Stimulated activated CD8-positive, alpha-beta memory T cell treated with anti-CD3 and anti-CD28 coated beads, Interleukin-7, amount 100 ng/mL, for 4 hours (primary cell): ENCODE data around the gene KDM3A.

ENCODE experiments used
- DNase-seq, 2 donors: peaks; one replicate each; pipeline ENCODE4 v3.0.0-alpha.2; 2020; ENCODE audit warnings: low read depth in 2 of 2

Gene KDM3A

GRCh38 chr2:86520153-86520552, 79.0 kb downstream of the KDM3A start:
- DNase-seq = no peak

GRCh38 chr2:86521922-86522321, 80.8 kb downstream of the KDM3A start:
- no peak for DNase-seq

- DNase-seq = no peak
Measured at GRCh38 chr2:86522711-86523110, 81.5 kb downstream of the KDM3A start.

- no peak for DNase-seq
Measured at GRCh38 chr2:86523491-86523890, 82.3 kb downstream of the KDM3A start.

GRCh38 chr2:86525421-86526340, 84.5 kb downstream of the KDM3A start:
- no peak for DNase-seq

GRCh38 chr2:86533589-86533988, 92.4 kb downstream of the KDM3A start:
- DNase-seq = no peak

- no peak for DNase-seq
Measured at GRCh38 chr2:86541334-86541733, 100.2 kb downstream of the KDM3A start.
